GM12865 (cell line): ENCODE measurements around the gene RSPH9.

Source experiments
- DNase-seq: peaks from one replicate; pipeline ENCODE4 v3.0.0; 2010; ENCODE audit warnings: low read depth
- H3K4me3 ChIP-seq: 2 replicates; pipeline ENCODE4 v1.5.1; 2011; ENCODE audit warnings: mild to moderate bottlenecking, low read depth, low read length, control low read depth
- TF ChIP-seq, protein P1 (sequence below): IDR thresholded peaks from 2 replicates; pipeline ENCODE4 v1.5.1; 2011; ENCODE audit warnings: low read length, control low read depth, low read depth, inconsistent platforms; ENCODE audit not compliant: insufficient read depth; ENCODE audit errors: missing control alignments

The RSPH9 gene

GRCh38 chr6:43669050-43669921, 24.4 kb downstream of the RSPH9 start:
- DNase-seq = no peak
- TF ChIP-seq, protein P1, sequence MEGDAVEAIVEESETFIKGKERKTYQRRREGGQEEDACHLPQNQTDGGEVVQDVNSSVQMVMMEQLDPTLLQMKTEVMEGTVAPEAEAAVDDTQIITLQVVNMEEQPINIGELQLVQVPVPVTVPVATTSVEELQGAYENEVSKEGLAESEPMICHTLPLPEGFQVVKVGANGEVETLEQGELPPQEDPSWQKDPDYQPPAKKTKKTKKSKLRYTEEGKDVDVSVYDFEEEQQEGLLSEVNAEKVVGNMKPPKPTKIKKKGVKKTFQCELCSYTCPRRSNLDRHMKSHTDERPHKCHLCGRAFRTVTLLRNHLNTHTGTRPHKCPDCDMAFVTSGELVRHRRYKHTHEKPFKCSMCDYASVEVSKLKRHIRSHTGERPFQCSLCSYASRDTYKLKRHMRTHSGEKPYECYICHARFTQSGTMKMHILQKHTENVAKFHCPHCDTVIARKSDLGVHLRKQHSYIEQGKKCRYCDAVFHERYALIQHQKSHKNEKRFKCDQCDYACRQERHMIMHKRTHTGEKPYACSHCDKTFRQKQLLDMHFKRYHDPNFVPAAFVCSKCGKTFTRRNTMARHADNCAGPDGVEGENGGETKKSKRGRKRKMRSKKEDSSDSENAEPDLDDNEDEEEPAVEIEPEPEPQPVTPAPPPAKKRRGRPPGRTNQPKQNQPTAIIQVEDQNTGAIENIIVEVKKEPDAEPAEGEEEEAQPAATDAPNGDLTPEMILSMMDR = no peak
- no peak overlapping the region for H3K4me3 ChIP-seq

- TF ChIP-seq, protein P1 = no peak
- no peak for DNase-seq
- H3K4me3 ChIP-seq = no peak overlapping the region
Measured at GRCh38 chr6:43669922-43670622, 25.2 kb downstream of the RSPH9 start.

- DNase-seq = no peak
- TF ChIP-seq, protein P1 = no peak
- H3K4me3 ChIP-seq = no peak overlapping the region
Measured at GRCh38 chr6:43670623-43670986, 25.8 kb downstream of the RSPH9 start.

GRCh38 chr6:43671011-43671800, 26.4 kb downstream of the RSPH9 start:
- H3K4me3 ChIP-seq = no peak overlapping the region
- no peak for DNase-seq
- TF ChIP-seq, protein P1 = no peak

DNA sequence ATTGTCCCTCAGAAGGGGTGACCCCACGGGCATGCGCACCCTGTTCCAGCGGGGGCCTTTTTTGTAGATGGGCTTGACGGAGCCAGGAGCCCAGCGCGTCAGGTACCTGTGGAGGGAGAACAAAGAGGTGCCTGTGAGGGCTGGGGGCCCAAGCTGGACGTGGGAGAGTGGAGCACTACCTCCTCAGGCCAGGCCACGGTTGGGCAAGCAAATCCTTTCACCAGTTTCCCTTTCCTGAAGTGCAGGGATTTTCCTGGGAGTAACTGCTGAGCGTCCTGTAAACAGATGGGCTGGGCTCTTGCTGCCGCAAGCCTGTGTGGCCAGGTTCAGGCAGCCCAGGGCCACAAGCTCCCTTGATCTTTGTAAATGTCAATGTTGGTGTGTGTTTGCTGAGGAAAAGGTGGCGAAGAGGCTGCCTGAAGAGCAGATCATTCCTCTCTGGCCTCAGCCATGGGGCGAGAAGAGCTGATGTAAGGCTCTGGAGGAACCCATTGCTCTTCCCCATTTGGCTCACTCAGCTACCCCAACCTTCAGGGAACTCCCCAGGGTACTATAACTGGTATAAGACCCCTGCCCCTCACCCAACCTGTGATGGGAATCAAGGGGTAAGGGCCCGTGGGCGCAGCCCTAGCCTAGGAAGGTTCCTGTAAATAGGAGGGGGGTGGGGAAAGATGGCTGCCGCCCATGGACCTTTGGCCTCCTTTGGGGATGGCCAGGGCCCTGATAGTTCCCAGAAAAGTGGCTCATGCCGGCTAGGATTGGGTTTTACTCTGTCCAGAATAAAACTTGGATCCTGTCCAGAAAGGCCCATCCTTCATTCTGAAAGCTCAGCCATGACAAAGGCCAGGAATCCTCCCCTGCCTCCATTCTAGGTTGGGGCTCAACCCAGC, 27.2 kb downstream of the RSPH9 start:
- DNase-seq = no peak
- TF ChIP-seq, protein P1 = no peak

More for the DNA sequence above, 27.2 kb downstream of the RSPH9 start:
- no peak overlapping the region for H3K4me3 ChIP-seq
